Endothelial cell of umbilical vein (primary cell): ENCODE measurements around the gene WFIKKN2.

Experiments
- POLR2AphosphoS5 ChIP-seq: IDR thresholded peaks from 2 replicates; pipeline ENCODE4 v1.6.1; 2012; ENCODE audit warnings: low read depth, mild to moderate bottlenecking, control low read depth, low read length, moderate library complexity; ENCODE audit not compliant: insufficient read depth
- TF ChIP-seq, protein P1 (sequence below), 2 donors: IDR thresholded peaks; 1 replicate in 1 of 2; 2 replicates in 1 of 2; pipeline ENCODE4 v1.5.1; 2011; ENCODE audit warnings: low read length in 2 of 2, mild to moderate bottlenecking in 2 of 2, moderate library complexity in 2 of 2, control low read depth in 1 of 2, inconsistent platforms in 1 of 2, low read depth in 1 of 2; ENCODE audit not compliant: insufficient read depth in 1 of 2; ENCODE audit errors: extremely low read depth in 1 of 2
- TF ChIP-seq, protein P2 (sequence below): IDR thresholded peaks from 2 replicates; pipeline ENCODE4 v1.6.1; 2011; ENCODE audit not compliant: insufficient read depth, insufficient read length

DNA sequence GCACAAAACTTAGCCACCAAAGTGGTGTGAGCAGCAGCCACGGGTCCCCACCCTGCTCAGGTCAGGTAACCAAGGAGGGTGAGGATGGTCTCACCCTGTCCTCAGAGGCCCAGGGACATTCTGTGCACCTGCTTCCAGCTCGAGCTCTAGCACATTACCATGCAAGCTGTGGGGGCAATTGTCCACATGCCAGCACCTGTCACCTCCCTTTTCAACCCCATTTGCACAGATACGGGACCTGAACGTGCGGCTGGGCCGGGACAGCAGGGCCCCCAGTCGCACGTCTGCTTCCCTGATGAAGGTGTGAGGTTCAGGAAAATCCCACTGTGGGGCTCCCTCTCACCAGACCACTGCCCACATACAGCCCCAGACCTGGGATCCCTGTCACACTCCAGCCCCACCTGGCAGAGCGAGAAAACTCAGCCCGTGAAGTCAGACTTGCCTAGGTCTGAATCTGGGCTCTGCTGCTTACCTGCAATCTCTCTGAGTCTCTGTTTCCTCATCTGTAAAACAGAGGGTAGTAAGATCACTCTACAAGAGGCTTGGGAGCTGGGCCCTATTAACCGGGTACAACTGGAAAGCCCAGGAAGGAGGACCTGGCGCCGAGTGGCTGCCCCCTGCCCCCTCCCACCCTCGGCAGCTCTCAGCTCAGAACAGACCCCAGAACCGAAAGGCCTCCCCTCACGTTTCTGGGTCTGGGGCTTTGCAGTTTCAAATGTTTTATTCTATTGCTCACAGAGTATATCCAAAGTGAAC lies 7.9 kb downstream of the WFIKKN2 start:
- TF ChIP-seq, protein P1, sequence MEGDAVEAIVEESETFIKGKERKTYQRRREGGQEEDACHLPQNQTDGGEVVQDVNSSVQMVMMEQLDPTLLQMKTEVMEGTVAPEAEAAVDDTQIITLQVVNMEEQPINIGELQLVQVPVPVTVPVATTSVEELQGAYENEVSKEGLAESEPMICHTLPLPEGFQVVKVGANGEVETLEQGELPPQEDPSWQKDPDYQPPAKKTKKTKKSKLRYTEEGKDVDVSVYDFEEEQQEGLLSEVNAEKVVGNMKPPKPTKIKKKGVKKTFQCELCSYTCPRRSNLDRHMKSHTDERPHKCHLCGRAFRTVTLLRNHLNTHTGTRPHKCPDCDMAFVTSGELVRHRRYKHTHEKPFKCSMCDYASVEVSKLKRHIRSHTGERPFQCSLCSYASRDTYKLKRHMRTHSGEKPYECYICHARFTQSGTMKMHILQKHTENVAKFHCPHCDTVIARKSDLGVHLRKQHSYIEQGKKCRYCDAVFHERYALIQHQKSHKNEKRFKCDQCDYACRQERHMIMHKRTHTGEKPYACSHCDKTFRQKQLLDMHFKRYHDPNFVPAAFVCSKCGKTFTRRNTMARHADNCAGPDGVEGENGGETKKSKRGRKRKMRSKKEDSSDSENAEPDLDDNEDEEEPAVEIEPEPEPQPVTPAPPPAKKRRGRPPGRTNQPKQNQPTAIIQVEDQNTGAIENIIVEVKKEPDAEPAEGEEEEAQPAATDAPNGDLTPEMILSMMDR (IDR thresholded peaks at IDR 0.05; ENCODE audit: extremely low read depth in 1 of 2, insufficient read depth in 1 of 2, low read depth in 1 of 2, low read length in 2 of 2) = no peak
- no peak for TF ChIP-seq POLR2AphosphoS5
- TF ChIP-seq, protein P2, sequence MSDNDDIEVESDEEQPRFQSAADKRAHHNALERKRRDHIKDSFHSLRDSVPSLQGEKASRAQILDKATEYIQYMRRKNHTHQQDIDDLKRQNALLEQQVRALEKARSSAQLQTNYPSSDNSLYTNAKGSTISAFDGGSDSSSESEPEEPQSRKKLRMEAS = no peak
